Esophagus squamous epithelium (tissue), 5 donors: ENCODE results near the gene NCSTN. TPM values are rescaled to one million over a fixed set of nuclear protein-coding genes. Genes with fewer than 3 reads are reported as not detected.

ENCODE experiments used
- DNase-seq: peaks from one replicate; lab custom pipeline; 2025; lab: John Stamatoyannopoulos, UW
- H3K27ac ChIP-seq, 4 donors: fragments of 200-600 bp; sonication (generic); one replicate each; pipeline ENCODE4 v1.5.1; 2016 to 2019; ENCODE audit warnings: mild to moderate bottlenecking in 1 of 4
- H3K27me3 ChIP-seq, 4 donors: fragments of 200-600 bp; sonication (generic); 1 replicate in 3 of 4; 2 replicates in 1 of 4; pipeline versions ENCODE4 v1.5.1 to v1.6.0; 2017 to 2021; ENCODE audit warnings: antibody characterized with exemption in 1 of 4
- H3K36me3 ChIP-seq, 3 donors: fragments of 200-600 bp; sonication (generic); one replicate each; pipeline ENCODE4 v1.5.1; 2016 to 2019
- H3K4me1 ChIP-seq, 3 donors: fragments of 200-600 bp; sonication (generic); one replicate each; pipeline ENCODE4 v1.5.1; 2017 to 2019
- H3K4me3 ChIP-seq, 4 donors: fragments of 200-600 bp; sonication (generic); 1 replicate in 3 of 4; 2 replicates in 1 of 4; pipeline ENCODE4 v1.5.1; 2016 to 2019; ENCODE audit warnings: mild to moderate bottlenecking in 2 of 4, moderate library complexity in 1 of 4
- H3K9me3 ChIP-seq, 3 donors: fragments of 200-600 bp; sonication (generic); one replicate each; pipeline ENCODE4 v1.5.1; 2016 to 2019
- CTCF ChIP-seq, 6 experiments: fragments of 450-650 bp in 4 of 6; fragments of 200-600 bp in 2 of 6; sonication (generic) in 2 of 6; IDR thresholded peaks; one replicate each; pipeline ENCODE4 v1.5.1; 2016 to 2019; ENCODE audit warnings: antibody characterized with exemption in 6 of 6, mild to moderate bottlenecking in 4 of 6, moderate library complexity in 4 of 6
- POLR2A ChIP-seq, 4 donors: fragments of 450-650 bp; IDR thresholded peaks; one replicate each; pipeline ENCODE4 v1.6.1; 2017; ENCODE audit warnings: antibody characterized with exemption in 4 of 4, mild to moderate bottlenecking in 4 of 4, moderate library complexity in 3 of 4
- WGBS, 2 donors: methylation state at CpG; one replicate each; pipeline ENCODE4 v1.1.5; 2018; 5-methylcytosine and 5-hydroxymethylcytosine counted together
- intact Hi-C: fragments of 100-400 bp; cut with DNase I; formaldehyde crosslinking; loops from one replicate; pipeline ENCODE4 v1.15.0; 2022
- total RNA-seq, 4 donors: library from RNA; depleted of rRNA; stranded (reverse); fragments of >200 nt; gene quantifications; one replicate each; pipeline ENCODE4 v1.1.0, GENCODE V29; 2016
- donor health status: DM: yes; HTN: yes; CAD: no.

NCSTN gene
- total RNA-seq = 10 to 100 TPM; 40.2 to 57.6 (median 49.8) TPM

GRCh38 chr1:160342953-160343869 lies at the start of gene NCSTN, which contains the start of gene COPA:
Gene NCSTN (plus strand): TSS chr1:160343383. CDS start chr1:160343397, 14 bp downstream.
Gene COPA (minus strand): TSS chr1:160343250. CDS start chr1:160343170, 80 bp downstream.
- intact Hi-C loops = no loop called here
- Histone ChIP-seq H3K27me3 (no peaks in the 10 kb centered on the region), H3K27ac (peak within 1 kb of the TSS; percentile 86 to 96 (median 92)), H3K9me3 (no peaks in the 10 kb centered on the region), H3K4me1 (peaks cover 0 to 63% (median 17%) of the 10 kb centered on the region in 3 donors), H3K4me3 (peak within 1 kb of the TSS; percentile 73 to 91 (median 82)), H3K36me3 (peaks cover 0 to 55% (median 8%) of the 10 kb centered on the region in 3 donors)
- TF ChIP-seq POLR2A (IDR thresholded peaks at IDR 0.05) (peak in 2 of 4 donors; percentile 83 to 86), CTCF (IDR thresholded peaks at IDR 0.05) (peak in 1 of 6 experiments; percentile 32)
- WGBS, 2 donors = 0% methylated on average over 48 to 49 of the region's 58 CpGs
- peak; percentile 73 for DNase-seq

DNA sequence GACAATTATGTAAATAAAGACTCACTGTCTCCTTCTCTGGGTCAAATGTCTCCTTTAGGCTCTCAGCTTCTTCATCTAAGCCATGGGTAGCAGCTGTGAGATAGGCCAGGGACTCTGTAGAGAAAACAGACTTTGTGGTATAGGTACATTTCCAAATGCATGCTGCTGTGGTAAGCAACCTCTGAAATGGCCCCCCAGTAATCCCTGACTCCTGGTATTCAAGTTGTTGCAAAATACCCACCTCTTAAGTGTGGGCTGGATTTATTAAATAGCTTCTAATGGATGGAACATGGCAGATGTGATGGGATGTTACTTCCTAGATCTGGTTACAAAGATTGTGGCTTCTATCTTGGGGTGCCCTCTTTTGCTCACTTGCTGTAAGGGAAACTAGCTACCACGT lies 47.1 kb upstream of the NCSTN start:
- Histone ChIP-seq H3K36me3 (peaks cover 56 to 100% (median 76%) of the 10 kb centered on the region in 3 donors), H3K27me3 (no peaks in the 10 kb centered on the region), H3K27ac (no peak overlapping the region), H3K4me1 (peaks cover 0 to 3% (median 0%) of the 10 kb centered on the region in 3 donors), H3K9me3 (no peaks in the 10 kb centered on the region), H3K4me3 (no peak overlapping the region)
- TF ChIP-seq POLR2A (IDR thresholded peaks at IDR 0.05) (no peak), CTCF (IDR thresholded peaks at IDR 0.05) (no peak)
- 90 to 100% methylated on average over 1 of the region's 1 CpG for WGBS, 2 donors
- intact Hi-C loops = no loop called here
- DNase-seq = no peak

- intact Hi-C loops = no loop called here
- DNase-seq = no peak
- Histone ChIP-seq H3K27me3 (no peaks in the 10 kb centered on the region), H3K4me3 (no peak overlapping the region), H3K4me1 (no peaks in the 10 kb centered on the region), H3K27ac (no peak overlapping the region), H3K9me3 (no peaks in the 10 kb centered on the region), H3K36me3 (peaks cover 24 to 98% (median 57%) of the 10 kb centered on the region in 3 donors)
- no peak for TF ChIP-seq CTCF (IDR thresholded peaks at IDR 0.05)
- no peak for TF ChIP-seq POLR2A (IDR thresholded peaks at IDR 0.05)
- WGBS, 2 donors = 87 to 88% methylated on average over 7 of the region's 7 CpGs
These were observed 43.0 kb upstream of the NCSTN start for GRCh38 chr1:160300173-160300572.

GRCh38 chr1:160307118-160307791 lies 35.9 kb upstream of the NCSTN start:
- WGBS, 2 donors = 83 to 86% methylated on average over 10 of the region's 13 CpGs
- H3K27me3 ChIP-seq = no peaks in the 10 kb centered on the region
- H3K9me3 ChIP-seq = no peaks in the 10 kb centered on the region
- no peak overlapping the region for H3K27ac ChIP-seq
- intact Hi-C loops = no loop called here
- TF ChIP-seq POLR2A (IDR thresholded peaks at IDR 0.05) (no peak), CTCF (IDR thresholded peaks at IDR 0.05) (no peak)
- no peaks in the 10 kb centered on the region for H3K4me1 ChIP-seq
- H3K36me3 ChIP-seq = peaks cover 32 to 100% (median 66%) of the 10 kb centered on the region in 3 donors
- H3K4me3 ChIP-seq = no peak overlapping the region
- no peak for DNase-seq
